ENCODE data around the gene C12orf75.

The C12orf75 gene

GRCh38 chr12:105413911-105414487 is 83.5 kb downstream of the C12orf75 start:
- no peak for DNase-seq (ENCODE audit: low spot score)

GRCh38 chr12:105417732-105418131 is 87.2 kb downstream of the C12orf75 start:
- DNase-seq (ENCODE audit: low spot score) = no peak

GRCh38 chr12:105418229-105418628 is 87.7 kb downstream of the C12orf75 start:
- no peak for DNase-seq (ENCODE audit: low spot score)

- DNase-seq (ENCODE audit: low spot score) = no peak
These were observed 88.4 kb downstream of the C12orf75 start for GRCh38 chr12:105418821-105419291.

GRCh38 chr12:105419606-105420005 is 89.1 kb downstream of the C12orf75 start:
- no peak for DNase-seq (ENCODE audit: low spot score)

GRCh38 chr12:105420046-105420445 is 89.6 kb downstream of the C12orf75 start:
- DNase-seq (ENCODE audit: low spot score) = no peak

- peak; percentile 80 for DNase-seq (ENCODE audit: low spot score)
These were observed 90.3 kb downstream of the C12orf75 start for GRCh38 chr12:105420659-105421240.

Data from SK-N-DZ (cell line).